Activated T-helper 17 cell treated with anti-CD3 and anti-CD28 coated beads, Interleukin-2, amount 50 U/mL, for 72 hours (primary cell): Measurements from ENCODE around the gene NDFIP1. TPM values are rescaled to one million over a fixed set of nuclear protein-coding genes. Genes with fewer than 3 reads are reported as not detected.

Experiments
- ATAC-seq: fragments of 150-1000 bp; cut with Tn5 transposase; replicated peaks from 2 replicates; pipeline ENCODE4 v1.10.0; 2021; ENCODE audit warnings: mild to moderate bottlenecking, moderate library complexity
- H3K27ac Mint-ChIP-seq: one replicate; pipeline ENCODE4 v1.8.0; 2022; ENCODE audit warnings: mixed read lengths
- H3K27me3 Mint-ChIP-seq: one replicate; pipeline ENCODE4 v1.8.0; 2022; ENCODE audit warnings: mixed read lengths
- H3K36me3 Mint-ChIP-seq: one replicate; pipeline ENCODE4 v1.8.0; 2022; ENCODE audit warnings: low read depth, mild to moderate bottlenecking, mixed read lengths
- H3K4me1 Mint-ChIP-seq: one replicate; pipeline ENCODE4 v1.8.0; 2022; ENCODE audit warnings: mixed read lengths
- H3K4me3 Mint-ChIP-seq: one replicate; pipeline ENCODE4 v1.8.0; 2022; ENCODE audit warnings: mild to moderate bottlenecking, mixed read lengths
- H3K9me3 Mint-ChIP-seq: one replicate; pipeline ENCODE4 v1.8.0; 2022; ENCODE audit warnings: mixed read lengths
- total RNA-seq, 2 donors: library from RNA; stranded (reverse); gene quantifications; one replicate each; pipeline ENCODE4 v1.2.3, GENCODE V29; 2022

Gene NDFIP1
- total RNA-seq, 2 donors from 2014 or later, result 35.0 to 101 TPM

- no peaks in the 10 kb centered on the region for H3K36me3 Mint-ChIP-seq
- no peaks in the 10 kb centered on the region for H3K4me1 Mint-ChIP-seq
- no peaks in the 10 kb centered on the region for H3K27me3 Mint-ChIP-seq
- no peak overlapping the region for H3K27ac Mint-ChIP-seq
- ATAC-seq, result no peak
- H3K9me3 Mint-ChIP-seq, result no peaks in the 10 kb centered on the region
- no peak overlapping the region for H3K4me3 Mint-ChIP-seq
These were observed 61.8 kb downstream of the NDFIP1 start for GRCh38 chr5:142170254-142170953.

GRCh38 chr5:142171270-142171669, 62.7 kb downstream of the NDFIP1 start:
- no peaks in the 10 kb centered on the region for H3K36me3 Mint-ChIP-seq
- peak overlapping the region; percentile 48 for H3K27ac Mint-ChIP-seq
- no peak overlapping the region for H3K4me3 Mint-ChIP-seq
- H3K4me1 Mint-ChIP-seq, result no peaks in the 10 kb centered on the region
- H3K27me3 Mint-ChIP-seq, result no peaks in the 10 kb centered on the region
- no peaks in the 10 kb centered on the region for H3K9me3 Mint-ChIP-seq
- ATAC-seq, result no peak

GRCh38 chr5:142175039-142175438, 66.5 kb downstream of the NDFIP1 start:
- no peak overlapping the region for H3K4me3 Mint-ChIP-seq
- no peaks in the 10 kb centered on the region for H3K36me3 Mint-ChIP-seq
- H3K27ac Mint-ChIP-seq, result no peak overlapping the region
- no peaks in the 10 kb centered on the region for H3K9me3 Mint-ChIP-seq
- H3K4me1 Mint-ChIP-seq, result no peaks in the 10 kb centered on the region
- no peaks in the 10 kb centered on the region for H3K27me3 Mint-ChIP-seq
- ATAC-seq, result no peak

- Mint-ChIP-seq H3K27me3 (no peaks in the 10 kb centered on the region), H3K4me3 (no peak overlapping the region), H3K27ac (no peak overlapping the region), H3K36me3 (no peaks in the 10 kb centered on the region), H3K9me3 (no peaks in the 10 kb centered on the region), H3K4me1 (no peaks in the 10 kb centered on the region)
- no peak for ATAC-seq
These were observed 67.0 kb downstream of the NDFIP1 start for GRCh38 chr5:142175461-142176142.

- no peak for ATAC-seq
- no peaks in the 10 kb centered on the region for H3K27me3 Mint-ChIP-seq
- no peak overlapping the region for H3K4me3 Mint-ChIP-seq
- no peak overlapping the region for H3K27ac Mint-ChIP-seq
- H3K36me3 Mint-ChIP-seq, result no peaks in the 10 kb centered on the region
- H3K9me3 Mint-ChIP-seq, result no peaks in the 10 kb centered on the region
- no peaks in the 10 kb centered on the region for H3K4me1 Mint-ChIP-seq
These were observed 67.7 kb downstream of the NDFIP1 start for GRCh38 chr5:142176255-142176654.

- no peaks in the 10 kb centered on the region for H3K9me3 Mint-ChIP-seq
- H3K4me1 Mint-ChIP-seq, result no peaks in the 10 kb centered on the region
- no peak overlapping the region for H3K27ac Mint-ChIP-seq
- no peaks in the 10 kb centered on the region for H3K36me3 Mint-ChIP-seq
- no peaks in the 10 kb centered on the region for H3K27me3 Mint-ChIP-seq
- ATAC-seq, result no peak
- H3K4me3 Mint-ChIP-seq, result no peak overlapping the region
These were observed 70.1 kb downstream of the NDFIP1 start for GRCh38 chr5:142178651-142179050.

- no peak for ATAC-seq
- Mint-ChIP-seq H3K27ac (no peak overlapping the region), H3K9me3 (no peaks in the 10 kb centered on the region), H3K27me3 (no peaks in the 10 kb centered on the region), H3K4me3 (no peak overlapping the region), H3K4me1 (no peaks in the 10 kb centered on the region), H3K36me3 (no peaks in the 10 kb centered on the region)
These were observed 71.3 kb downstream of the NDFIP1 start for GRCh38 chr5:142179776-142180387.

- no peak for ATAC-seq
These were observed 72.5 kb downstream of the NDFIP1 start for GRCh38 chr5:142181096-142181495.

GRCh38 chr5:142181547-142182163, 73.1 kb downstream of the NDFIP1 start:
- Mint-ChIP-seq H3K36me3 (no peaks in the 10 kb centered on the region), H3K4me3 (no peak overlapping the region), H3K4me1 (no peaks in the 10 kb centered on the region), H3K27ac (no peak overlapping the region), H3K9me3 (no peaks in the 10 kb centered on the region), H3K27me3 (no peaks in the 10 kb centered on the region)
- no peak for ATAC-seq

More at GRCh38 chr5:142181096-142181495, 72.5 kb downstream of the NDFIP1 start:
- H3K9me3 Mint-ChIP-seq, result no peaks in the 10 kb centered on the region
- no peaks in the 10 kb centered on the region for H3K4me1 Mint-ChIP-seq
- no peaks in the 10 kb centered on the region for H3K36me3 Mint-ChIP-seq
- no peaks in the 10 kb centered on the region for H3K27me3 Mint-ChIP-seq
- H3K4me3 Mint-ChIP-seq, result no peak overlapping the region
- H3K27ac Mint-ChIP-seq, result no peak overlapping the region

GRCh38 chr5:142182840-142183239, 74.3 kb downstream of the NDFIP1 start:
- Mint-ChIP-seq H3K36me3 (no peaks in the 10 kb centered on the region), H3K27ac (no peak overlapping the region), H3K9me3 (no peaks in the 10 kb centered on the region), H3K4me1 (no peaks in the 10 kb centered on the region), H3K27me3 (no peaks in the 10 kb centered on the region), H3K4me3 (no peak overlapping the region)
- no peak for ATAC-seq

GRCh38 chr5:142183561-142183960, 75.0 kb downstream of the NDFIP1 start:
- Mint-ChIP-seq H3K9me3 (no peaks in the 10 kb centered on the region), H3K4me1 (no peaks in the 10 kb centered on the region), H3K4me3 (no peak overlapping the region), H3K27me3 (no peaks in the 10 kb centered on the region), H3K27ac (no peak overlapping the region), H3K36me3 (no peaks in the 10 kb centered on the region)
- no peak for ATAC-seq

- H3K4me1 Mint-ChIP-seq, result no peaks in the 10 kb centered on the region
- ATAC-seq, result no peak
- no peak overlapping the region for H3K27ac Mint-ChIP-seq
- no peaks in the 10 kb centered on the region for H3K36me3 Mint-ChIP-seq
- H3K27me3 Mint-ChIP-seq, result no peaks in the 10 kb centered on the region
- H3K4me3 Mint-ChIP-seq, result no peak overlapping the region
- H3K9me3 Mint-ChIP-seq, result no peaks in the 10 kb centered on the region
These were observed 76.4 kb downstream of the NDFIP1 start for GRCh38 chr5:142184988-142185387.

- no peak for ATAC-seq
- H3K4me3 Mint-ChIP-seq, result no peak overlapping the region
These were observed 77.9 kb downstream of the NDFIP1 start for GRCh38 chr5:142186514-142186856.

GRCh38 chr5:142186857-142187594, 78.4 kb downstream of the NDFIP1 start:
- Mint-ChIP-seq H3K4me1 (no peaks in the 10 kb centered on the region), H3K36me3 (no peaks in the 10 kb centered on the region), H3K4me3 (no peak overlapping the region), H3K27me3 (no peaks in the 10 kb centered on the region), H3K9me3 (no peaks in the 10 kb centered on the region), H3K27ac (no peak overlapping the region)
- no peak for ATAC-seq

More at GRCh38 chr5:142186514-142186856, 77.9 kb downstream of the NDFIP1 start:
- Mint-ChIP-seq H3K36me3 (no peaks in the 10 kb centered on the region), H3K9me3 (no peaks in the 10 kb centered on the region), H3K4me1 (no peaks in the 10 kb centered on the region), H3K27ac (no peak overlapping the region), H3K27me3 (no peaks in the 10 kb centered on the region)
